T-cell (primary cell): Measurements from ENCODE around the gene GBP1. TPM values are rescaled to one million over a fixed set of nuclear protein-coding genes. Genes with fewer than 3 reads are reported as not detected.

ENCODE experiments used
- ATAC-seq, 4 experiments: fragments of 200-7000 bp in 3 of 4; fragments of 150-1000 bp in 1 of 4; cut with Tn5 transposase; replicated peaks in 1 of 4; 1 replicate in 3 of 4; 2 replicates in 1 of 4; pipeline ENCODE4 v1.10.0; 2021; ENCODE audit warnings: moderate library complexity in 3 of 4, mild to moderate bottlenecking in 2 of 4, moderate number of reproducible peaks in 1 of 4
- CTCF ChIA-PET, 2 donors: fragments of 300-600 bp; sonication (Branson Sonifier 250); formaldehyde crosslinking; loops; one replicate each; lab custom pipeline; 2022; ENCODE audit warnings: antibody characterized with exemption in 2 of 2; lab: Charles Lee
- POLR2A ChIA-PET, 2 donors: fragments of 300-600 bp; sonication (Branson Sonifier 250); formaldehyde crosslinking; loops; one replicate each; lab custom pipeline; 2022; ENCODE audit warnings: antibody characterized with exemption in 2 of 2; lab: Charles Lee
- DNase-seq, 35 experiments: peaks; one replicate each; pipeline versions ENCODE4 v3.0.0 to v3.0.0-alpha.2; 2013 to 2023
- H3K27ac ChIP-seq: one replicate; pipeline ENCODE4 v1.5.1; 2013; ENCODE audit warnings: low read length
- H3K27me3 ChIP-seq, 2 experiments: replicated peaks in 1 of 2; 1 replicate in 1 of 2; 2 replicates in 1 of 2; pipeline versions ENCODE4 v1.6.1 to v1.7.0; 2013; ENCODE audit warnings: low read length in 1 of 2, mixed read lengths in 1 of 2; ENCODE audit not compliant: control insufficient read depth in 2 of 2, insufficient read depth in 2 of 2; ENCODE audit errors: extremely low read depth in 1 of 2
- H3K36me3 ChIP-seq, 2 donors: 1 replicate in 1 of 2; 2 replicates in 1 of 2; pipeline versions ENCODE4 v1.6.1 to v1.7.0; 2013; ENCODE audit warnings: low read length in 1 of 2; ENCODE audit not compliant: control insufficient read depth in 2 of 2, insufficient read depth in 1 of 2; ENCODE audit errors: extremely low read depth in 1 of 2
- H3K4me1 ChIP-seq, 2 experiments: 1 replicate in 1 of 2; 2 replicates in 1 of 2; pipeline versions ENCODE4 v1.6.1 to v1.7.0; 2013; ENCODE audit warnings: low read length in 2 of 2, mixed read lengths in 1 of 2; ENCODE audit not compliant: insufficient read depth in 2 of 2, control insufficient read depth in 1 of 2; ENCODE audit errors: extremely low read depth in 1 of 2
- H3K4me3 ChIP-seq, 2 donors: 1 replicate in 1 of 2; 2 replicates in 1 of 2; pipeline versions ENCODE4 v1.5.1 to v1.7.0; 2013; ENCODE audit warnings: mild to moderate bottlenecking in 2 of 2, low read length in 1 of 2, moderate library complexity in 1 of 2; ENCODE audit not compliant: control insufficient read depth in 1 of 2; ENCODE audit errors: extremely low read depth in 1 of 2
- H3K9me3 ChIP-seq: 2 replicates; pipeline ENCODE4 v1.7.0; 2013
- H3K27ac Mint-ChIP-seq, 2 donors: one replicate each; pipeline ENCODE4 v1.8.0; 2020 to 2021; ENCODE audit warnings: mild to moderate bottlenecking in 2 of 2, mixed read lengths in 2 of 2
- H3K27me3 Mint-ChIP-seq, 2 donors: one replicate each; pipeline ENCODE4 v1.8.0; 2021 to 2022; ENCODE audit warnings: mixed read lengths in 2 of 2
- H3K36me3 Mint-ChIP-seq: one replicate; pipeline ENCODE4 v1.8.0; 2021; ENCODE audit warnings: mixed read lengths
- H3K4me1 Mint-ChIP-seq, 3 donors: one replicate each; pipeline ENCODE4 v1.8.0; 2020 to 2022; ENCODE audit warnings: mixed read lengths in 3 of 3, mild to moderate bottlenecking in 1 of 3
- H3K4me3 Mint-ChIP-seq, 3 donors: one replicate each; pipeline ENCODE4 v1.8.0; 2020 to 2022; ENCODE audit warnings: mild to moderate bottlenecking in 3 of 3, mixed read lengths in 3 of 3, moderate library complexity in 3 of 3
- H3K9me3 Mint-ChIP-seq, 3 donors: one replicate each; pipeline ENCODE4 v1.8.0; 2020 to 2022; ENCODE audit warnings: mixed read lengths in 3 of 3
- WGBS: methylation state at CpG from one replicate; pipeline ENCODE4 v1.1.5; 2013; ENCODE audit warnings: missing lambda C conversion rate; ENCODE audit not compliant: insufficient coverage; 5-methylcytosine and 5-hydroxymethylcytosine counted together
- total RNA-seq, 35 experiments: library from RNA in 6 of 35; stranded (reverse) in 6 of 35; fragments of 120-200 nt in 1 of 35; gene quantifications; one replicate each; pipeline versions ENCODE4 v1.2.1 to v1.2.4 and lab custom pipeline; 2013 to 2026

GBP1 gene
- total RNA-seq, 5 donors from 2014 or later (not counting 1 experiment from before 2014, with no cell fraction given) = 29.5 to 57.8 (median 53.5) TPM

DNA sequence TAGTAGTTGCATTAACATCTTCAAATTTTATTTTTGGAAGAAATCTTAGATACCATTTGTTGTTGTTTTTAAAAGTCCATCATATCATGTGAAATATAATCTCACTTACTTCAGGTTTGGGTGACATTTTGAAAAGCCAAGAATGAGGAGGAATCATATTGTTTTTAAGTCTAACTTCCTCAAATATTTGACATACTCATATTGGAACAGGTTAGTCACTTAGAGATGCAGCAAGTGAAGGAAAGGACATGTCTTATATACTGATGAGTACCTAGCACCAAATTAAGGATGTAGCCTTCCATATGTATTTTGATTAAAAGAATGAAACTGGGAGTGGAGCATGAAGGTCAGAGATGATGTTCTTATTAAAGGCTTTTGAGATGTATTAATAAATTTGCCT, 37.0 kb upstream of the GBP1 start:
- ATAC-seq (no peak), DNase-seq (no peak)
- H3K27ac Mint-ChIP-seq = no peak overlapping the region
- no peaks in the 10 kb centered on the region for H3K9me3 ChIP-seq
- H3K4me3 Mint-ChIP-seq = no peak overlapping the region
- no peaks in the 10 kb centered on the region for H3K27me3 ChIP-seq
- H3K4me3 ChIP-seq = no peak overlapping the region
- H3K9me3 Mint-ChIP-seq = peaks cover 4 to 13% (median 5%) of the 10 kb centered on the region in 3 donors
- ChIA-PET POLR2A (no interaction called here), CTCF (no interaction called here)
- H3K4me1 ChIP-seq = no peaks in the 10 kb centered on the region
- H3K36me3 Mint-ChIP-seq = peaks cover 38% of the 10 kb centered on the region
- H3K4me1 Mint-ChIP-seq = no peaks in the 10 kb centered on the region
- H3K27me3 Mint-ChIP-seq = peaks cover 0 to under 1% of the 10 kb centered on the region in 2 donors
- H3K36me3 ChIP-seq = peaks cover 0 to 29% of the 10 kb centered on the region in 2 donors
- H3K27ac ChIP-seq = no peak overlapping the region

DNA sequence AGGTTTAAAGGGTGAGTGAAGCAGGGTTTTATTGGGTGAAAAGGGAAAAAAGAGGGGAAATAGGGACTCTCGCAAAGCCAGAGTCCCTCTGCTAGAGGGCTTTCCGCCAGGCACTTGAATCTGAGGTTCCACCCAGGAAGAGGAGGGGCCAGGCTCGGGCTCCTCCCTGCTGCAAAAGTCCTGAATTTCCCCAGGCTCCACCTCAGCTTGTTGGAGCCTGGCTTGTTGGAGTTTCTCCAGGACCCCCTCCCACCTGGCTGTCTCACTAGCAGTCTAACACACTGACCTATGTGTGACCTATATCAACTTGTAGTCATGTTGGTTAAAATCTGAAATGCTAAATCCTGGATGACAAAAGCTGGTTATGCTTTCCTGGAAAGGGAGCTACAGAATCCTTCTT, 35.4 kb upstream of the GBP1 start:
- Histone ChIP-seq H3K9me3 (no peaks in the 10 kb centered on the region), H3K36me3 (peaks cover 0 to 13% of the 10 kb centered on the region in 2 donors), H3K4me3 (no peak overlapping the region), H3K27me3 (no peaks in the 10 kb centered on the region), H3K4me1 (no peaks in the 10 kb centered on the region), H3K27ac (no peak overlapping the region)
- 100% methylated on average over 1 of the region's 3 CpGs for WGBS
- H3K27ac Mint-ChIP-seq = no peak overlapping the region
- no peak for ATAC-seq
- peaks cover 0 to 4% of the 10 kb centered on the region in 2 donors for H3K27me3 Mint-ChIP-seq
- ChIA-PET POLR2A (interaction anchor here in 1 of 2 donors (0.7 kb wide), 1 partner anchor 110 kb away, joined by 3 read pairs; no protein-coding TSS in a partner anchor), CTCF (no interaction called here)
- H3K4me3 Mint-ChIP-seq = no peak overlapping the region
- H3K9me3 Mint-ChIP-seq = peaks cover 8 to 15% (median 8%) of the 10 kb centered on the region in 3 donors
- H3K4me1 Mint-ChIP-seq = no peaks in the 10 kb centered on the region
- H3K36me3 Mint-ChIP-seq = peaks cover 33% of the 10 kb centered on the region
- no peak for DNase-seq

DNA sequence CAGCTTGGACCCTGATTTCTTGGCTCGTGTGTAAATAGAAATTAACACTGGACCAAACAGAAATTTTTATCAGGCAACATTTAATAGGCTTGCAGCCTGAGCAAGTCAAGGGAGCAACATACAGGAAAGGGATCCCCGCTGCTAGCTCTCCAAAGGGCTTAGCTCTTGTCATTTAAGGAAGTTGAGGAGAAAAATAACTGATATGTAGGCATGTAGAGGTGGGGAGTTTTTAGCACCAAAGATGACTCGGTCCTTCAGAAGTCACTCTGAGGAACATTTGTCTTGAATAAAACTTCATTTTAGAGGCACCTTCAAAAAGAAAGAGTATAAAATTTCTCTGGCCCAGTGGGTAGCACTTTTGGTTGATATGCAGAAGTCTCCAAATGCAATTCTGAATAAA, 33.8 kb upstream of the GBP1 start:
- Mint-ChIP-seq H3K27me3 (peaks cover 0 to 4% of the 10 kb centered on the region in 2 donors), H3K36me3 (peaks cover 18% of the 10 kb centered on the region), H3K4me3 (no peak overlapping the region), H3K27ac (no peak overlapping the region), H3K9me3 (peaks cover 3 to 15% (median 8%) of the 10 kb centered on the region in 3 donors), H3K4me1 (no peaks in the 10 kb centered on the region)
- ATAC-seq = no peak
- no peak overlapping the region for H3K27ac ChIP-seq
- H3K4me3 ChIP-seq = no peak overlapping the region
- no peaks in the 10 kb centered on the region for H3K4me1 ChIP-seq
- no peaks in the 10 kb centered on the region for H3K27me3 ChIP-seq
- ChIA-PET POLR2A (no interaction called here), CTCF (no interaction called here)
- DNase-seq = no peak
- H3K9me3 ChIP-seq = no peaks in the 10 kb centered on the region
- 45% methylated on average over 2 of the region's 3 CpGs for WGBS
- H3K36me3 ChIP-seq = no peaks in the 10 kb centered on the region

DNA sequence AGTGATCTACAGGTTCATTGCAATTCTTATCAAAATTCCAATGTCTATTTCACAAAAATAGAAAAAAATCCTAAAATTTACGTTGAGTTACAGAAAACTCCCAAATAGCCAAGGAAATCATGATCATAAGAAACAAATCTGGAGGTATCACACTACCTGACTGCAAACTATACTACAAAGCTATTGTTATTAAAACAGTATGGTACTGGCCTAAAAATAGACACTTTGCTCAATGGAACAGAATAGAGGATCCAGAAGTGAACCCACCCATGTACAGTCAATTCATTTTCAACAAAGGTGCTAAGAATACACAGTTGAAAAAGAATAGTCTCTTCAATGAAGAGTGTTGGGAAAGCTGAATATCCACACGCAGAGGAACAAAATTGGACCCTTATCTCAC, 30.7 kb upstream of the GBP1 start:
- WGBS = 100% methylated on average over 1 of the region's 2 CpGs
- peaks cover 3 to 15% (median 8%) of the 10 kb centered on the region in 3 donors for H3K9me3 Mint-ChIP-seq
- POLR2A ChIA-PET = no interaction called here
- H3K36me3 ChIP-seq = no peaks in the 10 kb centered on the region
- H3K9me3 ChIP-seq = no peaks in the 10 kb centered on the region
- ATAC-seq = no peak
- CTCF ChIA-PET = no interaction called here
- no peak overlapping the region for H3K4me3 ChIP-seq
- no peaks in the 10 kb centered on the region for H3K27me3 ChIP-seq
- H3K4me1 Mint-ChIP-seq = no peaks in the 10 kb centered on the region
- no peak overlapping the region for H3K27ac Mint-ChIP-seq
- no peak overlapping the region for H3K27ac ChIP-seq
- H3K4me3 Mint-ChIP-seq = no peak overlapping the region
- H3K27me3 Mint-ChIP-seq = peaks cover 0 to 4% of the 10 kb centered on the region in 2 donors
- no peak for DNase-seq
- peaks cover 15% of the 10 kb centered on the region for H3K36me3 Mint-ChIP-seq
- no peaks in the 10 kb centered on the region for H3K4me1 ChIP-seq

DNA sequence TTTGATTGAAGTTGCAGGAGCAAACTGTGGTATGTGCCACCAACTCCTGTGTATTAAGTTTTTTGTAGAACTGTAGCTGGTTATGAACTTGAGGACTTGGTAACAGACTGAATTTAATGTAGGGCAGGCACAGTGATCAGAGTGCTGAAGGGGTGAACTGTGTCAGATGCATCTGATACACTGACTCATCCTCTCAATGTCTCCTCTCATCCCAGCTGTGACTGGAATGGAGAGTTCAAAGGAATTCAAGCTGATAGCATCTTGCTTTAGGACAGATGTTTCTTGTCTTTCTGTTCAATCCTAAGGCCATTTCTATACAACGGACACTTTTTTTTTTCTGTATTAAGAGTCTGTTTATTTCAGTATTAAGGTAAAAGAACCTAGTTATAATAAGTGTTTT, 25.0 kb upstream of the GBP1 start:
- no peaks in the 10 kb centered on the region for H3K4me1 Mint-ChIP-seq
- H3K9me3 ChIP-seq = no peaks in the 10 kb centered on the region
- H3K27ac Mint-ChIP-seq = no peak overlapping the region
- H3K36me3 ChIP-seq = no peaks in the 10 kb centered on the region
- H3K9me3 Mint-ChIP-seq = no peaks in the 10 kb centered on the region
- H3K4me1 ChIP-seq = peaks cover 0 to 2% of the 10 kb centered on the region in 2 experiments
- H3K27me3 Mint-ChIP-seq = no peaks in the 10 kb centered on the region
- ChIA-PET POLR2A (no interaction called here), CTCF (no interaction called here)
- ATAC-seq (no peak), DNase-seq (no peak)
- no peak overlapping the region for H3K27ac ChIP-seq
- H3K36me3 Mint-ChIP-seq = no peaks in the 10 kb centered on the region
- no peak overlapping the region for H3K4me3 ChIP-seq
- no CpG with 5 or more reads among the region's 1 CpG for WGBS
- no peak overlapping the region for H3K4me3 Mint-ChIP-seq
- no peaks in the 10 kb centered on the region for H3K27me3 ChIP-seq

DNA sequence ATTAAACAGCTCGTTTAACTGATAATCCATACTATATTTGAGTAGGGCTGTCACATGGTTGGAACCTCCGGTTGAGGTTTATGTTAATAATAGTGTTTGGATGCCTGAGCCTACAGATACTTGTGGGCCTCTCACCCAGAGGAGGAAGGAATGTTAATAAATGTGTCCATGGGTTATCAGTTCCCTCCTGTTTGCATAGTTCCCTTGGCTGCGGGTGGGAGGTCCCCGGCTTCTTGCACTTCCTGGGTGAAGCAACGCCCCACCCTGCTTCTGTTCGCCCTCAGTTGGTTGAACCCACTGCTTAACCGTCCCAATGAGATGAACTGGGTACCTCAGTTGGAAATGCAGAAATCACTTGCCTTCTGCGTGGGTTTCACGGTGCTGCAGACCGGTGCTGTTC, 23.6 kb upstream of the GBP1 start:
- Histone ChIP-seq H3K27me3 (no peaks in the 10 kb centered on the region), H3K4me1 (peaks cover 0 to 2% of the 10 kb centered on the region in 2 experiments), H3K4me3 (no peak overlapping the region), H3K27ac (no peak overlapping the region), H3K36me3 (no peaks in the 10 kb centered on the region), H3K9me3 (no peaks in the 10 kb centered on the region)
- ChIA-PET POLR2A (no interaction called here), CTCF (interaction anchor here in 1 of 2 donors (0.8 kb wide), 2 partner anchors 20 to 115 kb away, joined by 3 to 4 read pairs; no protein-coding TSS in a partner anchor)
- Mint-ChIP-seq H3K36me3 (no peaks in the 10 kb centered on the region), H3K27ac (no peak overlapping the region), H3K4me3 (no peak overlapping the region), H3K9me3 (no peaks in the 10 kb centered on the region), H3K4me1 (peaks cover 0 to 6% (median 0%) of the 10 kb centered on the region in 3 donors), H3K27me3 (no peaks in the 10 kb centered on the region)
- no peak for ATAC-seq
- WGBS = 98% methylated on average over 5 of the region's 10 CpGs
- DNase-seq = no peak

DNA sequence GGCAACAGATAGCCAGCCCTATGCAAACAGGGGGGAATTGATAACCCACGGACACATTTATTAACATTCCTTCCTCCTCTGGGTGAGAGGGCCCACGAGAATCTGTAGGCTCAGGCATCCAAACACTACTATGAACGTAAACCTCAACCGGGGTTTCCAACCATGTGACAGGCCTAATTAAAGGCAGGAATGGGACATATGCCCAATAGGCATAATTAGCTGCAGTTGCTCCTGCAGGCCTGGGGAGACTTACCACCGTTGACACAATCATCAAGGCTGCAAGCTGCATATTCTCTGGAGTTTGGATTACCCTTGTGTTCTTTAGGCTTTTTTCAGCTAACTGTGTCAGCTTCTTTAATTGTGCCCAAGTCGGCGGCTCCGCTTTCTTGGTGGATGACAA, 22.2 kb upstream of the GBP1 start:
- Histone ChIP-seq H3K9me3 (no peaks in the 10 kb centered on the region), H3K36me3 (no peaks in the 10 kb centered on the region), H3K4me1 (peaks cover 0 to 2% of the 10 kb centered on the region in 2 experiments), H3K4me3 (no peak overlapping the region), H3K27ac (no peak overlapping the region), H3K27me3 (no peaks in the 10 kb centered on the region)
- H3K9me3 Mint-ChIP-seq = no peaks in the 10 kb centered on the region
- no peak for ATAC-seq
- no peaks in the 10 kb centered on the region for H3K36me3 Mint-ChIP-seq
- DNase-seq = no peak
- H3K4me1 Mint-ChIP-seq = peaks cover 0 to 6% (median 0%) of the 10 kb centered on the region in 3 donors
- no peak overlapping the region for H3K27ac Mint-ChIP-seq
- H3K4me3 Mint-ChIP-seq = no peak overlapping the region
- 94% methylated on average over 3 of the region's 8 CpGs for WGBS
- ChIA-PET CTCF (interaction anchor here in 1 of 2 donors (0.6 kb wide), 1 partner anchor 18 kb away, joined by 3 read pairs; no protein-coding TSS in a partner anchor), POLR2A (no interaction called here)
- no peaks in the 10 kb centered on the region for H3K27me3 Mint-ChIP-seq
